ENCODE results near the gene EPO. TPM values are rescaled to one million over a fixed set of nuclear protein-coding genes. Genes with fewer than 3 reads are reported as not detected.

EPO gene
- polyA plus RNA-seq, 1 donor (not counting 4 experiments of a cell fraction or from before 2014, with no cell fraction given), result 0.35 TPM

GRCh38 chr7:100730136-100730800 is 10.0 kb downstream of the EPO start:
- Histone ChIP-seq H3K4me1 (ENCODE audit: control insufficient read depth, extremely low read depth, insufficient read depth, low read length) (peaks cover 13% of the 10 kb centered on the region), H3K79me2 (ENCODE audit: control insufficient read depth, insufficient read depth, low read length) (no peaks in the 10 kb centered on the region), H3K4me3 (ENCODE audit: control insufficient read depth in 2 of 3, extremely low read depth in 1 of 3, insufficient read depth in 2 of 3, low read depth in 1 of 3, low read length in 3 of 3) (no peak overlapping the region), H3K9ac (ENCODE audit: control insufficient read depth, extremely low read depth, insufficient read depth, low read length) (no peak overlapping the region), H2AFZ (ENCODE audit: control insufficient read depth, low read length) (no peak overlapping the region), H3K27ac (ENCODE audit: control insufficient read depth, insufficient read depth, low read length) (no peak overlapping the region), H3K9me1 (ENCODE audit: control insufficient read depth, extremely low read depth, insufficient read depth, low read length) (no peaks in the 10 kb centered on the region), H3K27me3 (ENCODE audit: control insufficient read depth, extremely low read depth, insufficient read depth, low read length) (no peaks in the 10 kb centered on the region), H4K20me1 (ENCODE audit: control insufficient read depth, extremely low read depth, insufficient read depth, low read length) (no peaks in the 10 kb centered on the region), H3K36me3 (ENCODE audit: control insufficient read depth in 2 of 2, extremely low read depth in 1 of 2, insufficient read depth in 2 of 2, low read length in 2 of 2) (no peaks in the 10 kb centered on the region), H3K4me2 (ENCODE audit: control insufficient read depth, extremely low read depth, insufficient read depth, low read depth, low read length) (no peak overlapping the region), H3K9me3 (ENCODE audit: control insufficient read depth, low read depth, low read length) (no peaks in the 10 kb centered on the region)
- dilution Hi-C loops (cut with MboI; ENCODE audit: extremely low pct_ligation_motif_present, low sequenced_read_pairs), result no loop called here
- DNase-seq (ENCODE audit: low read depth, low spot score) (no peak), FAIRE-seq (no peak)
- TF ChIP-seq CTCF (optimal IDR thresholded peaks at IDR 0.05 in 1 of 3, IDR thresholded peaks at IDR 0.05 in 1 of 3, conservative IDR thresholded peaks at IDR 0.05 in 1 of 3; ENCODE audit: extremely low read depth in 1 of 3, insufficient read depth in 2 of 3, low read length in 3 of 3) (no peak), EZH2 (IDR thresholded peaks at IDR 0.05; ENCODE audit: low read length) (no peak)

GRCh38 chr7:100731937-100732636 is 11.8 kb downstream of the EPO start:
- Histone ChIP-seq H3K36me3 (ENCODE audit: control insufficient read depth in 2 of 2, extremely low read depth in 1 of 2, insufficient read depth in 2 of 2, low read length in 2 of 2) (no peaks in the 10 kb centered on the region), H3K4me3 (ENCODE audit: control insufficient read depth in 2 of 3, extremely low read depth in 1 of 3, insufficient read depth in 2 of 3, low read depth in 1 of 3, low read length in 3 of 3) (no peak overlapping the region), H2AFZ (ENCODE audit: control insufficient read depth, low read length) (no peak overlapping the region), H3K9me1 (ENCODE audit: control insufficient read depth, extremely low read depth, insufficient read depth, low read length) (no peaks in the 10 kb centered on the region), H3K4me2 (ENCODE audit: control insufficient read depth, extremely low read depth, insufficient read depth, low read depth, low read length) (no peak overlapping the region), H3K27ac (ENCODE audit: control insufficient read depth, insufficient read depth, low read length) (no peak overlapping the region), H3K9ac (ENCODE audit: control insufficient read depth, extremely low read depth, insufficient read depth, low read length) (no peak overlapping the region), H3K4me1 (ENCODE audit: control insufficient read depth, extremely low read depth, insufficient read depth, low read length) (no peaks in the 10 kb centered on the region), H4K20me1 (ENCODE audit: control insufficient read depth, extremely low read depth, insufficient read depth, low read length) (no peaks in the 10 kb centered on the region), H3K79me2 (ENCODE audit: control insufficient read depth, insufficient read depth, low read length) (no peaks in the 10 kb centered on the region), H3K9me3 (ENCODE audit: control insufficient read depth, low read depth, low read length) (no peaks in the 10 kb centered on the region), H3K27me3 (ENCODE audit: control insufficient read depth, extremely low read depth, insufficient read depth, low read length) (no peaks in the 10 kb centered on the region)
- dilution Hi-C loops (cut with MboI; ENCODE audit: extremely low pct_ligation_motif_present, low sequenced_read_pairs), result no loop called here
- DNase-seq (ENCODE audit: low read depth, low spot score) (no peak), FAIRE-seq (no peak)
- TF ChIP-seq EZH2 (IDR thresholded peaks at IDR 0.05; ENCODE audit: low read length) (no peak), CTCF (optimal IDR thresholded peaks at IDR 0.05 in 1 of 3, IDR thresholded peaks at IDR 0.05 in 1 of 3, conservative IDR thresholded peaks at IDR 0.05 in 1 of 3; ENCODE audit: extremely low read depth in 1 of 3, insufficient read depth in 2 of 3, low read length in 3 of 3) (no peak)
